ENCODE measurements around the gene CIDEA. TPM values are rescaled to one million over a fixed set of nuclear protein-coding genes. Genes with fewer than 3 reads are reported as not detected.

The CIDEA gene
- total and polyA plus RNA-seq, 9 of the 15 experiments (the other 6 are each of a cell fraction or from before 2014, with no cell fraction given): not detected

DNA sequence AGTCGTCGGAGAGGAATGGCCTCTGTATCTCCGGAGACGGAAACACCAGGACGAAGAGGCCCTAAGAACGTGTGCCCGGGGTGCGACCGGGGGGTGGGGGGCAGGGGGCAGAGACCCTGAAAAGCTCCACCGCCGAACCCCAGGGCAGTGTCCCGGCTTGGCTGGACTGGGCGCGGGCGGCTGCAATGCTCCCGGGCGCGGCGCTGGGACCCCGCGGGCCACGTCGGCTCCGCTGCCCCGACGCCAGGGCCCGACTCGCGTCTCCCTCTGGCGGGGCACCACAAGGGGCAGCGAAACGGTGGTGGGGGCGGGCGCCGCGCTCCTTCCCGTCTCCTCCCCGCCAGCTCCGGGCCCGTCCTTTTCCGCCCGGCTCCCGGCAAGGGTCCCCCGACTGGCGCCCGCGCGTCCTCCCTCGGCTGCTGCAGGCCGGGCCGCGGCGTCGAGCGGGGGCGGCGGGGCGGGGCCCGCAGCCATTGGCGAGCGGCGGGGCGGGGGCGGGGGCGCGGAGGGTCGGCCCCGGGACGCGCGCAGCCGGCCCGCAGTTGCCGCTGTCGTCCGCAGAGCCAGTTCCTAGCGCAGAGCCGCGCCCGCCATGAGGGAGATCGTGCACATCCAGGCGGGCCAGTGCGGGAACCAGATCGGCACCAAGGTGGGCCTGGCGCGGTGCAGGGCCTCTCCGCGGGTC lies 53.7 kb downstream of the CIDEA start, which contains the start of gene TUBB6 (continued):
- TF ChIP-seq ZFX (CRISPR knock-in tag; IDR thresholded peaks at IDR 0.05): no peak
- TF ChIP-seq RCOR1 (IDR thresholded peaks at IDR 0.05; ENCODE audit: borderline replicate concordance in 1 of 2, low read depth in 2 of 2, low read length in 2 of 2): 0 out of 4 replicates have a peak, but pooled peaks of 1 of the 2 experiments have one; percentile 4
- no peak for TF ChIP-seq CREB3L1 (IDR thresholded peaks at IDR 0.05; ENCODE audit: borderline replicate concordance, low read depth)
- no peak for TF ChIP-seq PTRF (tag; IDR thresholded peaks at IDR 0.05)
- TF ChIP-seq HMBOX1 (IDR thresholded peaks at IDR 0.05): no peak
- TF ChIP-seq MAZ (CRISPR knock-in tag; conservative IDR thresholded peaks at IDR 0.05 in 1 of 2, IDR thresholded peaks at IDR 0.05 in 1 of 2): 0 out of 4 replicates have a peak, but pooled peaks of 1 of the 2 experiments have one; percentile 1
- TF ChIP-seq, protein P1, sequence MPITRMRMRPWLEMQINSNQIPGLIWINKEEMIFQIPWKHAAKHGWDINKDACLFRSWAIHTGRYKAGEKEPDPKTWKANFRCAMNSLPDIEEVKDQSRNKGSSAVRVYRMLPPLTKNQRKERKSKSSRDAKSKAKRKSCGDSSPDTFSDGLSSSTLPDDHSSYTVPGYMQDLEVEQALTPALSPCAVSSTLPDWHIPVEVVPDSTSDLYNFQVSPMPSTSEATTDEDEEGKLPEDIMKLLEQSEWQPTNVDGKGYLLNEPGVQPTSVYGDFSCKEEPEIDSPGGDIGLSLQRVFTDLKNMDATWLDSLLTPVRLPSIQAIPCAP (CRISPR knock-in tag; IDR thresholded peaks at IDR 0.05; ENCODE audit: borderline replicate concordance): no peak
- TF ChIP-seq BRF1 (IDR thresholded peaks at IDR 0.05; ENCODE audit: borderline replicate concordance, extremely low read depth, insufficient read length): no peak
- no peak for TF ChIP-seq NFYB (IDR thresholded peaks at IDR 0.05; ENCODE audit: extremely low read depth, insufficient read length)
- TF ChIP-seq SIN3A (IDR thresholded peaks at IDR 0.05; ENCODE audit: borderline replicate concordance in 2 of 2, control insufficient read depth in 1 of 2, low read depth in 2 of 2, low read length in 2 of 2): peak; percentile 3 to 20; a peak in 1 of 4 replicates
- TF ChIP-seq RB1 (IDR thresholded peaks at IDR 0.05; ENCODE audit: low read depth): no peak
- no peak for TF ChIP-seq MEF2D (tag; conservative IDR thresholded peaks at IDR 0.05; ENCODE audit: low read depth)
- no peak for TF ChIP-seq ZNF217 (CRISPR knock-in tag; IDR thresholded peaks at IDR 0.05)
- no peak for TF ChIP-seq TFAM (CRISPR knock-in tag; conservative IDR thresholded peaks at IDR 0.05)
- peak; percentile 41 for TF ChIP-seq GATAD2B (IDR thresholded peaks at IDR 0.05; ENCODE audit: borderline replicate concordance)
- no peak for TF ChIP-seq ZNF239 (CRISPR knock-in tag; IDR thresholded peaks at IDR 0.05)
- TF ChIP-seq YY1 (IDR thresholded peaks at IDR 0.05; ENCODE audit: borderline replicate concordance in 1 of 3, control insufficient read depth in 1 of 3, extremely low read depth in 1 of 3, insufficient read depth in 3 of 3, insufficient read length in 1 of 3, insufficient replicate concordance in 2 of 3, low read depth in 1 of 3, low read length in 2 of 3): peak in 2 of 3 experiments; percentile 13 to 74
- peak; percentile 76; the same call in 1 of the 2 replicates for TF ChIP-seq POLR2AphosphoS5 (IDR thresholded peaks at IDR 0.05; ENCODE audit: control insufficient read depth, insufficient read depth, low read depth, low read length)
- peak in 1 of 3 experiments; percentile 8; a peak in 1 of 6 replicates for TF ChIP-seq CTCF (IDR thresholded peaks at IDR 0.05 in 2 of 3, conservative IDR thresholded peaks at IDR 0.05 in 1 of 3; ENCODE audit: insufficient read depth in 2 of 3, low read depth in 1 of 3, low read length in 3 of 3)
- TF ChIP-seq CXXC5 (CRISPR knock-in tag; IDR thresholded peaks at IDR 0.05): no peak
- no peak for TF ChIP-seq RBM39 (optimal IDR thresholded peaks at IDR 0.05; ENCODE audit: low read depth, low read length)

All from K562 (cell line).